ENCODE results near the gene THAP4.

The THAP4 gene

GRCh38 chr2:241564596-241565410, 72.2 kb downstream of the THAP4 start:
- H3K4me3 ChIP-seq (ENCODE audit: low read depth, low read length): no peak overlapping the region
- TF ChIP-seq POLR2A (IDR thresholded peaks at IDR 0.05; ENCODE audit: extremely low read depth, insufficient read length): no peak
- TF ChIP-seq, protein P1, sequence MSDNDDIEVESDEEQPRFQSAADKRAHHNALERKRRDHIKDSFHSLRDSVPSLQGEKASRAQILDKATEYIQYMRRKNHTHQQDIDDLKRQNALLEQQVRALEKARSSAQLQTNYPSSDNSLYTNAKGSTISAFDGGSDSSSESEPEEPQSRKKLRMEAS (IDR thresholded peaks at IDR 0.05; ENCODE audit: low read depth, low read length): no peak
- TF ChIP-seq MYC (IDR thresholded peaks at IDR 0.05; ENCODE audit: low read depth, low read length): no peak
- TF ChIP-seq, protein P2, sequence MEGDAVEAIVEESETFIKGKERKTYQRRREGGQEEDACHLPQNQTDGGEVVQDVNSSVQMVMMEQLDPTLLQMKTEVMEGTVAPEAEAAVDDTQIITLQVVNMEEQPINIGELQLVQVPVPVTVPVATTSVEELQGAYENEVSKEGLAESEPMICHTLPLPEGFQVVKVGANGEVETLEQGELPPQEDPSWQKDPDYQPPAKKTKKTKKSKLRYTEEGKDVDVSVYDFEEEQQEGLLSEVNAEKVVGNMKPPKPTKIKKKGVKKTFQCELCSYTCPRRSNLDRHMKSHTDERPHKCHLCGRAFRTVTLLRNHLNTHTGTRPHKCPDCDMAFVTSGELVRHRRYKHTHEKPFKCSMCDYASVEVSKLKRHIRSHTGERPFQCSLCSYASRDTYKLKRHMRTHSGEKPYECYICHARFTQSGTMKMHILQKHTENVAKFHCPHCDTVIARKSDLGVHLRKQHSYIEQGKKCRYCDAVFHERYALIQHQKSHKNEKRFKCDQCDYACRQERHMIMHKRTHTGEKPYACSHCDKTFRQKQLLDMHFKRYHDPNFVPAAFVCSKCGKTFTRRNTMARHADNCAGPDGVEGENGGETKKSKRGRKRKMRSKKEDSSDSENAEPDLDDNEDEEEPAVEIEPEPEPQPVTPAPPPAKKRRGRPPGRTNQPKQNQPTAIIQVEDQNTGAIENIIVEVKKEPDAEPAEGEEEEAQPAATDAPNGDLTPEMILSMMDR (IDR thresholded peaks at IDR 0.05; ENCODE audit: low read depth, low read length): no peak
- peak; percentile 47 for DNase-seq (ENCODE audit: low read depth)

GRCh38 chr2:241563981-241564595, 72.9 kb downstream of the THAP4 start:
- TF ChIP-seq, protein P2 (IDR thresholded peaks at IDR 0.05; ENCODE audit: low read depth, low read length): no peak
- TF ChIP-seq, protein P1 (IDR thresholded peaks at IDR 0.05; ENCODE audit: low read depth, low read length): no peak
- no peak for TF ChIP-seq POLR2A (IDR thresholded peaks at IDR 0.05; ENCODE audit: extremely low read depth, insufficient read length)
- TF ChIP-seq MYC (IDR thresholded peaks at IDR 0.05; ENCODE audit: low read depth, low read length): no peak
- DNase-seq (ENCODE audit: low read depth): no peak
- H3K4me3 ChIP-seq (ENCODE audit: low read depth, low read length): no peak overlapping the region

- no peak overlapping the region for H3K4me3 ChIP-seq (ENCODE audit: low read depth, low read length)
- DNase-seq (ENCODE audit: low read depth): no peak
- TF ChIP-seq, protein P2 (IDR thresholded peaks at IDR 0.05; ENCODE audit: low read depth, low read length): no peak
- TF ChIP-seq POLR2A (IDR thresholded peaks at IDR 0.05; ENCODE audit: extremely low read depth, insufficient read length) (no peak), MYC (IDR thresholded peaks at IDR 0.05; ENCODE audit: low read depth, low read length) (no peak)
- TF ChIP-seq, protein P1 (IDR thresholded peaks at IDR 0.05; ENCODE audit: low read depth, low read length): no peak
These were observed 73.4 kb downstream of the THAP4 start for GRCh38 chr2:241563571-241563980.

DNA sequence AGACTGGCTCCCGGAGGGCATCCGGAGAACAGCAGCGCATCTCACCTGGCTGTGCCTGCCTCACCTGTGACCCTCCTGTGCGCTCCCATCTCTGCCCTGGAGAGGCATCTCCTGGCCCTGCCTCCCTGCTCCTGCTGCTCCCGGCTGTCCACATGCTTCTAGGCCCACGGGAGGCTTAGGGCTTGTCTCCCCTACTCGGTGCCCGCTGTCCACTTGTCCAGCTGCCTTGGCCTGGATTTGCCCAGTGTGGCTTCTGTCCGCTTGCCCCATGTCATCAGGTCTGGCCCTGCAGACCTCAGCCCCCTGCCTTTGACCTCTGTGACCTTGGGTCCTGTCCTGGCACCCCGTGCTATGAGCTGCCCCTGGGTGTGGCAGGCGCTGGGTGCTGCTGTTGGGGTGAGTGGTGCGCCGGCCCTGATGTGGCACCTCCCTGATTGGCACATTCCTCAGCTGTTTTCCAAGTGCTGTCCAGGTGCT, 73.9 kb downstream of the THAP4 start:
- DNase-seq (ENCODE audit: low read depth): no peak
- no peak overlapping the region for H3K4me3 ChIP-seq (ENCODE audit: low read depth, low read length)
- TF ChIP-seq, protein P2 (IDR thresholded peaks at IDR 0.05; ENCODE audit: low read depth, low read length): no peak
- no peak for TF ChIP-seq MYC (IDR thresholded peaks at IDR 0.05; ENCODE audit: low read depth, low read length)

DNA sequence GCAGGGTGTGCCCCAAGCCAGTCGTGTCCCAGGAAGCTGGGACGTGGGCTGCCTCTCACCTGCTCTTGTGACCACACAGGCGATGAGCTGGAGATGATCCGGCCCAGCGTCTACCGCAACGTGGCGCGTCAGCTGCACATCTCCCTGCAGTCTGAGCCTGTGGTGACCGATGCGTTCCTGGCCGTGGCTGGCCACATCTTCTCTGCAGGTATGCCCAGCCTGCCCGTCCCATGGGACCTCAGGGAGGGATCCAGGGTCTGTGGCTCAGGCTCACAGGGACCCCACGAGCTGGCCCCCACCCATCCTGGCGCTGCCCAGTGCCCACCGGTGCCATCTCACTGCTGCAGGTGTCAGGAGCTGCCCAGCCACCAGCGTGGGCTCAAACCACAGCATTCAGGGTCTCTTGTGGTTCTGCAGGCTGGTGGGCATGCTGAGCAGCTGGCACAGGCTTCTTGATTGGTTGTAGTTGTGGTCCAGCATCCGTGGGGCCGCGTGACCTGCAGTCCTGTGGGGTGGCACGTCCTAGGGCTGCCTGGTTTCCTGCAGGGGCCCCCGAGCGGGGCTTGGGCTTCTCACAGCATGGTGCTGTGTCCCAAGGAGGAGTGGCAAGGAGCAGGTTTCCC, 74.6 kb downstream of the THAP4 start:
- DNase-seq (ENCODE audit: low read depth): no peak
- no peak overlapping the region for H3K4me3 ChIP-seq (ENCODE audit: low read depth, low read length)
- TF ChIP-seq, protein P2 (IDR thresholded peaks at IDR 0.05; ENCODE audit: low read depth, low read length): no peak
- TF ChIP-seq POLR2A (IDR thresholded peaks at IDR 0.05; ENCODE audit: extremely low read depth, insufficient read length): no peak
- no peak for TF ChIP-seq MYC (IDR thresholded peaks at IDR 0.05; ENCODE audit: low read depth, low read length)
- TF ChIP-seq, protein P1 (IDR thresholded peaks at IDR 0.05; ENCODE audit: low read depth, low read length): no peak

All from NB4 (cell line).